ENCODE measurements around the gene TELO2.

The TELO2 gene

GRCh38 chr16:1469693-1470201 lies 23.4 kb upstream of the TELO2 start:
- Histone ChIP-seq H3K27ac (no peak overlapping the region), H3K79me2 (peaks cover 44% of the 10 kb centered on the region), H2AFZ (no peak overlapping the region), H3K9me3 (ENCODE audit: control insufficient read depth, low read length) (no peaks in the 10 kb centered on the region), H3K36me3 (ENCODE audit: control insufficient read depth, insufficient read depth, low read length) (no peaks in the 10 kb centered on the region), H3K4me3 (ENCODE audit: low read depth, low read length) (no peak overlapping the region), H3K9ac (no peak overlapping the region), H3K4me1 (peaks cover 4% of the 10 kb centered on the region), H3K4me2 (ENCODE audit: low read length) (no peak overlapping the region), H3K27me3 (ENCODE audit: control insufficient read depth, insufficient read depth, low read length) (no peaks in the 10 kb centered on the region)
- no peak for TF ChIP-seq CTCF (IDR thresholded peaks at IDR 0.05)

- Histone ChIP-seq H3K9me3 (ENCODE audit: control insufficient read depth, low read length) (no peaks in the 10 kb centered on the region), H3K36me3 (ENCODE audit: control insufficient read depth, insufficient read depth, low read length) (no peaks in the 10 kb centered on the region), H3K4me2 (ENCODE audit: low read length) (no peak overlapping the region), H3K9ac (no peak overlapping the region), H3K4me3 (ENCODE audit: low read depth, low read length) (no peak overlapping the region), H2AFZ (no peak overlapping the region), H3K79me2 (peaks cover 45% of the 10 kb centered on the region), H3K27ac (no peak overlapping the region), H3K27me3 (ENCODE audit: control insufficient read depth, insufficient read depth, low read length) (no peaks in the 10 kb centered on the region), H3K4me1 (peaks cover 4% of the 10 kb centered on the region)
- TF ChIP-seq CTCF (IDR thresholded peaks at IDR 0.05): no peak
These were observed 22.5 kb upstream of the TELO2 start for GRCh38 chr16:1470481-1471251.

DNA sequence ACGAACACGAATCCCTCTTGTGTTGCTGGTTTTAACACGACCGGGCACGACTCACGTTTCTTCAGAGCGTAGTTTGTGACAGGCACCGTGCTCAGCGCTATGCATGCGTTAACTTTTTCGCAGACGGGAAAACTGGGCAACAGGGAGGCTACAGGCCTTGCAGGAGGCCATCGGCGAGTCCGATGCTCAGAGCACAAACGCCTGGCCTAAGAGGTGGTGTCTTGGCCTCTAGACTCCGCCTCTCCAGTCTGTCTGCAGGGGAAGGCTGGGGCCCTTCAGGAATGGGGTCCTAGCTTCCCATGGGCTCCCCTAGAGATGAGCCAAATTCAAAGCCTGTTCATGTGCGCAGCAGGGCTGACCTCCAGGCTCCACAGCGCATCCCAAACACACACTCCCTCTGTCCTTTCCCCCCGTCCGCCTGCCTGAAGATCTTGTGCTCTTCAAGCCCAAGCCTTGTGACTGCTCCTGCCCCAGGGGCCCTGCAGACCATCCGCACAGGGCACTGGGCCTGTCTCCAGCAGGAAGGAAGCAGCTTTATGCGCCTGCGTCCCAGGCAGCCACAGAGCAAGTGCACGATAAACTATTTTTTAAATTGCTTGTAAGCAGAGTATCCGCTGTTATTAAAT lies 21.5 kb upstream of the TELO2 start:
- H3K27ac ChIP-seq: no peak overlapping the region
- no peak overlapping the region for H3K4me3 ChIP-seq (ENCODE audit: low read depth, low read length)
- H3K4me1 ChIP-seq: peaks cover 4% of the 10 kb centered on the region
- TF ChIP-seq CTCF (IDR thresholded peaks at IDR 0.05): no peak
- H3K9me3 ChIP-seq (ENCODE audit: control insufficient read depth, low read length): no peaks in the 10 kb centered on the region
- no peaks in the 10 kb centered on the region for H3K27me3 ChIP-seq (ENCODE audit: control insufficient read depth, insufficient read depth, low read length)
- H3K36me3 ChIP-seq (ENCODE audit: control insufficient read depth, insufficient read depth, low read length): no peaks in the 10 kb centered on the region
- no peak overlapping the region for H3K9ac ChIP-seq
- no peak overlapping the region for H2AFZ ChIP-seq
- no peak overlapping the region for H3K4me2 ChIP-seq (ENCODE audit: low read length)
- H3K79me2 ChIP-seq: peaks cover 36% of the 10 kb centered on the region

- no peak overlapping the region for H3K4me2 ChIP-seq (ENCODE audit: low read length)
- H3K9ac ChIP-seq: no peak overlapping the region
- no peak overlapping the region for H2AFZ ChIP-seq
- no peaks in the 10 kb centered on the region for H3K9me3 ChIP-seq (ENCODE audit: control insufficient read depth, low read length)
- no peaks in the 10 kb centered on the region for H3K27me3 ChIP-seq (ENCODE audit: control insufficient read depth, insufficient read depth, low read length)
- no peak overlapping the region for H3K4me3 ChIP-seq (ENCODE audit: low read depth, low read length)
- peaks cover 4% of the 10 kb centered on the region for H3K4me1 ChIP-seq
- H3K36me3 ChIP-seq (ENCODE audit: control insufficient read depth, insufficient read depth, low read length): no peaks in the 10 kb centered on the region
- H3K27ac ChIP-seq: no peak overlapping the region
- H3K79me2 ChIP-seq: peaks cover 25% of the 10 kb centered on the region
- no peak for TF ChIP-seq CTCF (IDR thresholded peaks at IDR 0.05)
These were observed 20.2 kb upstream of the TELO2 start for GRCh38 chr16:1472974-1473373.

Data from parathyroid adenoma (tissue), 2 donors.